AG04449 (cell line): ENCODE results near the gene ODAPH.

Source experiments
- CTCF ChIA-PET: fragments of 350-600 bp; formaldehyde crosslinking; extraction: SDS; loops from one replicate; lab custom pipeline; 2021; ENCODE audit warnings: antibody characterized with exemption; lab: Yijun Ruan, JAX
- POLR2A ChIA-PET: fragments of 400-600, 350-600 bp; formaldehyde crosslinking; extraction: SDS; loops from one replicate; lab custom pipeline; 2020; ENCODE audit warnings: antibody characterized with exemption, inconsistent platforms; lab: Yijun Ruan, JAX
- DNase-seq: peaks from one replicate; pipeline ENCODE4 v3.0.0-alpha.2; 2010; ENCODE audit warnings: low read depth, low spot score
- H3K4me3 ChIP-seq: 2 replicates; pipeline ENCODE4 v1.5.1; 2011; ENCODE audit warnings: low read depth, mild to moderate bottlenecking, control low read depth, low read length
- CTCF ChIP-seq: IDR thresholded peaks from one replicate; pipeline ENCODE4 v1.5.1; 2011; ENCODE audit warnings: mild to moderate bottlenecking, moderate library complexity, low read length, control low read depth, inconsistent platforms; ENCODE audit not compliant: insufficient read depth; ENCODE audit errors: missing control alignments

ODAPH gene

GRCh38 chr4:75561789-75562188 is 5.9 kb downstream of the ODAPH start:
- no peak for TF ChIP-seq CTCF
- ChIA-PET CTCF (interaction anchor here (0.9 kb wide), 2 partner anchors 9 to 286 kb away, joined by 3 read pairs; no protein-coding TSS in a partner anchor), POLR2A (no interaction called here)
- no peak overlapping the region for H3K4me3 ChIP-seq
- DNase-seq, result no peak

GRCh38 chr4:75564023-75564422 is 8.2 kb downstream of the ODAPH start:
- ChIA-PET POLR2A (no interaction called here), CTCF (no interaction called here)
- no peak for DNase-seq
- H3K4me3 ChIP-seq, result no peak overlapping the region
- TF ChIP-seq CTCF, result no peak

- ChIA-PET POLR2A (no interaction called here), CTCF (no interaction called here)
- TF ChIP-seq CTCF, result no peak
- H3K4me3 ChIP-seq, result no peak overlapping the region
- no peak for DNase-seq
Measured at GRCh38 chr4:75565481-75565880, 9.6 kb downstream of the ODAPH start.

- TF ChIP-seq CTCF, result no peak
- CTCF ChIA-PET, result interaction anchor here (0.8 kb wide), 1 partner anchor 20 kb away, joined by 3 read pairs; no protein-coding TSS in a partner anchor
- DNase-seq, result no peak
- H3K4me3 ChIP-seq, result no peak overlapping the region
- POLR2A ChIA-PET, result no interaction called here
Measured at GRCh38 chr4:75566911-75567310, 11.0 kb downstream of the ODAPH start.

- POLR2A ChIA-PET, result no interaction called here
- no peak overlapping the region for H3K4me3 ChIP-seq
- CTCF ChIA-PET, result interaction anchor here (0.8 kb wide), 1 partner anchor 19 kb away, joined by 3 read pairs; no protein-coding TSS in a partner anchor
- no peak for DNase-seq
- no peak for TF ChIP-seq CTCF
Measured at GRCh38 chr4:75567725-75568124, 11.9 kb downstream of the ODAPH start.

- DNase-seq, result no peak
- H3K4me3 ChIP-seq, result no peak overlapping the region
- ChIA-PET CTCF (no interaction called here), POLR2A (no interaction called here)
- no peak for TF ChIP-seq CTCF
Measured at GRCh38 chr4:75584067-75584466, 28.2 kb downstream of the ODAPH start.
